ENCODE measurements around the gene DOCK10. TPM values are rescaled to one million over a fixed set of nuclear protein-coding genes. Genes with fewer than 3 reads are reported as not detected.
A peak's percentile ranks its signal among the peaks of the same experiment; 100 is the strongest.
"Not testable (repeated sequence)": the region's sequence is repeated elsewhere in the genome, so short reads cannot be mapped to it uniquely, and the experiment has no call there.

The DOCK10 gene
- total RNA-seq, 2 donors from 2014 or later: 2.0 to 3.4 TPM

GRCh38 chr2:225052703-225053102, 10.4 kb upstream of the DOCK10 start:
- Histone ChIP-seq H3K4me3 (no peak overlapping the region), H3K27ac (no peak overlapping the region), H3K36me3 (replicated peaks in 1 of 2; ENCODE audit: insufficient read depth in 1 of 2, low read depth in 2 of 2) (no peaks in the 10 kb centered on the region), H3K4me1 (no peaks in the 10 kb centered on the region), H3K9me3 (no peaks in the 10 kb centered on the region), H3K27me3 (no peaks in the 10 kb centered on the region)
- DNase-seq: no peak
- TF ChIP-seq POLR2A (IDR thresholded peaks at IDR 0.05): no peak
- TF ChIP-seq CTCF (IDR thresholded peaks at IDR 0.05): no peak
- intact Hi-C loops (cut with DNase I): no loop called here
- no peak for ATAC-seq

- intact Hi-C loops (cut with DNase I); H3K36me3 ChIP-seq (replicated peaks in 1 of 2; ENCODE audit: insufficient read depth in 1 of 2, low read depth in 2 of 2); H3K4me3 ChIP-seq; H3K4me1 ChIP-seq; H3K27me3 ChIP-seq; DNase-seq; ATAC-seq; H3K27ac ChIP-seq; H3K9me3 ChIP-seq: not testable (repeated sequence)
- 69 to 93% methylated on average over 4 of the region's 4 CpGs for WGBS, 2 donors
Observed at GRCh38 chr2:225047502-225047901, 5.2 kb upstream of the DOCK10 start.

GRCh38 chr2:225042800-225043167, 516 bp upstream of the DOCK10 start:
- TF ChIP-seq CTCF (IDR thresholded peaks at IDR 0.05): no peak
- no peak for TF ChIP-seq POLR2A (IDR thresholded peaks at IDR 0.05)
- no peak for DNase-seq
- intact Hi-C loops (cut with DNase I): no loop called here
- Histone ChIP-seq H3K4me1 (peaks cover 16% of the 10 kb centered on the region), H3K9me3 (no peaks in the 10 kb centered on the region), H3K27me3 (no peaks in the 10 kb centered on the region), H3K27ac (no peak overlapping the region), H3K36me3 (replicated peaks in 1 of 2; ENCODE audit: insufficient read depth in 1 of 2, low read depth in 2 of 2) (no peaks in the 10 kb centered on the region), H3K4me3 (no peak overlapping the region)
- ATAC-seq: no peak
- 10 to 35% methylated on average over 4 to 13 of the region's 13 CpGs for WGBS, 2 donors

- Histone ChIP-seq H3K27me3 (no peaks in the 10 kb centered on the region), H3K9me3 (no peaks in the 10 kb centered on the region), H3K27ac (peak overlapping the region in 1 of 4 donors; percentile 27), H3K36me3 (replicated peaks in 1 of 2; ENCODE audit: insufficient read depth in 1 of 2, low read depth in 2 of 2) (no peaks in the 10 kb centered on the region), H3K4me3 (peak overlapping the region in 1 of 2 donors; percentile 34), H3K4me1 (peaks cover 16% of the 10 kb centered on the region)
- ATAC-seq: no peak
- 4% methylated on average over 23 to 27 of the region's 27 CpGs for WGBS, 2 donors
- no peak for TF ChIP-seq CTCF (IDR thresholded peaks at IDR 0.05)
- TF ChIP-seq POLR2A (IDR thresholded peaks at IDR 0.05): no peak
- DNase-seq: peak in 2 of 4 donors; percentile 12 to 23
- intact Hi-C loops (cut with DNase I): no loop called here
Observed at GRCh38 chr2:225041207-225041850, 939 bp downstream of the DOCK10 start.

- DNase-seq (no peak), ATAC-seq (no peak)
- no peaks in the 10 kb centered on the region for H3K36me3 ChIP-seq (replicated peaks in 1 of 2; ENCODE audit: insufficient read depth in 1 of 2, low read depth in 2 of 2)
- TF ChIP-seq CTCF (IDR thresholded peaks at IDR 0.05) (no peak), POLR2A (IDR thresholded peaks at IDR 0.05) (no peak)
- no peaks in the 10 kb centered on the region for H3K27me3 ChIP-seq
- peaks cover 16% of the 10 kb centered on the region for H3K4me1 ChIP-seq
- H3K9me3 ChIP-seq: no peaks in the 10 kb centered on the region
- peak overlapping the region in 1 of 4 donors; percentile 27 for H3K27ac ChIP-seq
- intact Hi-C loops (cut with DNase I): no loop called here
- WGBS, 2 donors: 15 to 16% methylated on average over 9 of the region's 9 CpGs
- H3K4me3 ChIP-seq: no peak overlapping the region
Observed at GRCh38 chr2:225040856-225041206, 1.4 kb downstream of the DOCK10 start.
